A549 (cell line): Measurements from ENCODE around the gene ABCF3. TPM values are rescaled to one million over a fixed set of nuclear protein-coding genes. Genes with fewer than 3 reads are reported as not detected.

ENCODE experiments used
- polyA plus RNA-seq, 4 experiments: library from polyadenylated mRNA; depleted of rRNA in 3 of 4; stranded (reverse); fragments of >200 nt; fragmentation: RNase III in 1 of 4; extraction: RNeasy Plus Mini Kit Qiagen cat#74134 plus additional on column Dnase treatment in 1 of 4; gene quantifications; 2 replicates in 3 of 4; 3 replicates in 1 of 4; pipeline ENCODE4 v1.2.3, GENCODE V29; 2011 to 2017
- small RNA-seq, 6 experiments: library from RNA; depleted of rRNA; stranded (forward); fragments of <200 nt; gene quantifications; one replicate each; pipeline ENCODE3, GENCODE V24; 2012

Gene ABCF3
- polyA plus RNA-seq, 2 of the 4 experiments (the other 2 are of a cell fraction) = 35.3 to 46.6 TPM

Small RNA genes lying within 50 kb of the gene (small RNA-seq; reads per million reads assigned to genes)
- 0 to 0.58 (median 0) reads per million in 6 experiments for gene MIR1224

Other genes with a start within 250 kb of the ABCF3 start
- 19.1 and 20.7 TPM in 2 replicates for gene ABCC5, start 168.3 kb upstream of the ABCF3 start, polyA plus RNA-seq (2011; rRNA removed)
- gene ABCC5, start 168.3 kb upstream of the ABCF3 start, polyA plus RNA-seq (2017; fragmentation: RNase III; extraction: RNeasy Plus Mini Kit Qiagen cat#74134 plus additional on column Dnase treatment) = 13.3 to 15.5 TPM (median 14.2 TPM) in 3 replicates
- gene HTR3D, start 154.5 kb upstream of the ABCF3 start, polyA plus RNA-seq (2011; rRNA removed) = not detected in 2 replicates
- gene HTR3D, start 154.5 kb upstream of the ABCF3 start, polyA plus RNA-seq (2017; fragmentation: RNase III; extraction: RNeasy Plus Mini Kit Qiagen cat#74134 plus additional on column Dnase treatment) = not detected in 3 replicates
- not detected in 2 replicates for gene HTR3C, start 133.2 kb upstream of the ABCF3 start, polyA plus RNA-seq (2011; rRNA removed)
- not detected in 3 replicates for gene HTR3C, start 133.2 kb upstream of the ABCF3 start, polyA plus RNA-seq (2017; fragmentation: RNase III; extraction: RNeasy Plus Mini Kit Qiagen cat#74134 plus additional on column Dnase treatment)
- gene HTR3E, start 89.1 kb upstream of the ABCF3 start, polyA plus RNA-seq (2011; rRNA removed) = not detected in 2 replicates
- not detected in 3 replicates for gene HTR3E, start 89.1 kb upstream of the ABCF3 start, polyA plus RNA-seq (2017; fragmentation: RNase III; extraction: RNeasy Plus Mini Kit Qiagen cat#74134 plus additional on column Dnase treatment)
- 32.7 and 33.9 TPM in 2 replicates for gene EIF2B5, start 50.8 kb upstream of the ABCF3 start, polyA plus RNA-seq (2011; rRNA removed)
- 29.8 to 32.5 TPM (median 32.1 TPM) in 3 replicates for gene EIF2B5, start 50.8 kb upstream of the ABCF3 start, polyA plus RNA-seq (2017; fragmentation: RNase III; extraction: RNeasy Plus Mini Kit Qiagen cat#74134 plus additional on column Dnase treatment)
- gene DVL3, start 30.8 kb upstream of the ABCF3 start, polyA plus RNA-seq (2011; rRNA removed) = 14.1 and 17.7 TPM in 2 replicates
- 23.6 to 24.4 TPM (median 23.9 TPM) in 3 replicates for gene DVL3, start 30.8 kb upstream of the ABCF3 start, polyA plus RNA-seq (2017; fragmentation: RNase III; extraction: RNeasy Plus Mini Kit Qiagen cat#74134 plus additional on column Dnase treatment)
- gene AP2M1, start 11.3 kb upstream of the ABCF3 start, polyA plus RNA-seq (2011; rRNA removed) = 274 and 316 TPM in 2 replicates
- gene AP2M1, start 11.3 kb upstream of the ABCF3 start, polyA plus RNA-seq (2017; fragmentation: RNase III; extraction: RNeasy Plus Mini Kit Qiagen cat#74134 plus additional on column Dnase treatment) = 285 to 298 TPM (median 288 TPM) in 3 replicates
- 0.11 and 0.37 TPM in 2 replicates for gene VWA5B2, start 43.4 kb downstream of the ABCF3 start, polyA plus RNA-seq (2011; rRNA removed)
- gene VWA5B2, start 43.4 kb downstream of the ABCF3 start, polyA plus RNA-seq (2017; fragmentation: RNase III; extraction: RNeasy Plus Mini Kit Qiagen cat#74134 plus additional on column Dnase treatment) = 0.37 to 0.48 TPM (median 0.47 TPM) in 3 replicates
- gene ALG3, start 62.8 kb downstream of the ABCF3 start, polyA plus RNA-seq (2011; rRNA removed) = 49.1 and 74.4 TPM in 2 replicates
- gene ALG3, start 62.8 kb downstream of the ABCF3 start, polyA plus RNA-seq (2017; fragmentation: RNase III; extraction: RNeasy Plus Mini Kit Qiagen cat#74134 plus additional on column Dnase treatment) = 55.9 to 59.6 TPM (median 57.6 TPM) in 3 replicates
- 12.7 and 17.0 TPM in 2 replicates for gene EEF1AKMT4, start 63.5 kb downstream of the ABCF3 start, polyA plus RNA-seq (2011; rRNA removed)
- 9.0 to 9.8 TPM (median 9.7 TPM) in 3 replicates for gene EEF1AKMT4, start 63.5 kb downstream of the ABCF3 start, polyA plus RNA-seq (2017; fragmentation: RNase III; extraction: RNeasy Plus Mini Kit Qiagen cat#74134 plus additional on column Dnase treatment)
- 0.05 and 0.20 TPM in 2 replicates for gene CAMK2N2, start 75.4 kb downstream of the ABCF3 start, polyA plus RNA-seq (2011; rRNA removed)
- gene CAMK2N2, start 75.4 kb downstream of the ABCF3 start, polyA plus RNA-seq (2017; fragmentation: RNase III; extraction: RNeasy Plus Mini Kit Qiagen cat#74134 plus additional on column Dnase treatment) = 0.71 to 0.88 TPM (median 0.84 TPM) in 3 replicates
- gene ECE2, start 89.8 kb downstream of the ABCF3 start, polyA plus RNA-seq (2011; rRNA removed) = not detected in 2 replicates
- gene ECE2, start 89.8 kb downstream of the ABCF3 start, polyA plus RNA-seq (2017; fragmentation: RNase III; extraction: RNeasy Plus Mini Kit Qiagen cat#74134 plus additional on column Dnase treatment) = not detected in 3 replicates
- gene PSMD2, start 113.0 kb downstream of the ABCF3 start, polyA plus RNA-seq (2011; rRNA removed) = 267 and 304 TPM in 2 replicates
- gene PSMD2, start 113.0 kb downstream of the ABCF3 start, polyA plus RNA-seq (2017; fragmentation: RNase III; extraction: RNeasy Plus Mini Kit Qiagen cat#74134 plus additional on column Dnase treatment) = 503 to 541 TPM (median 522 TPM) in 3 replicates
- gene EIF4G1, start 128.4 kb downstream of the ABCF3 start, polyA plus RNA-seq (2011; rRNA removed) = 152 and 185 TPM in 2 replicates
- 248 to 261 TPM (median 254 TPM) in 3 replicates for gene EIF4G1, start 128.4 kb downstream of the ABCF3 start, polyA plus RNA-seq (2017; fragmentation: RNase III; extraction: RNeasy Plus Mini Kit Qiagen cat#74134 plus additional on column Dnase treatment)
- gene FAM131A, start 151.4 kb downstream of the ABCF3 start, polyA plus RNA-seq (2011; rRNA removed) = 5.2 and 5.7 TPM in 2 replicates
- 5.4 to 6.1 TPM (median 6.0 TPM) in 3 replicates for gene FAM131A, start 151.4 kb downstream of the ABCF3 start, polyA plus RNA-seq (2017; fragmentation: RNase III; extraction: RNeasy Plus Mini Kit Qiagen cat#74134 plus additional on column Dnase treatment)
- 2.2 and 2.7 TPM in 2 replicates for gene CLCN2, start 175.4 kb downstream of the ABCF3 start, polyA plus RNA-seq (2011; rRNA removed)
- 4.4 to 5.4 TPM (median 4.9 TPM) in 3 replicates for gene CLCN2, start 175.4 kb downstream of the ABCF3 start, polyA plus RNA-seq (2017; fragmentation: RNase III; extraction: RNeasy Plus Mini Kit Qiagen cat#74134 plus additional on column Dnase treatment)
- 112 and 127 TPM in 2 replicates for gene POLR2H, start 175.5 kb downstream of the ABCF3 start, polyA plus RNA-seq (2011; rRNA removed)
- gene POLR2H, start 175.5 kb downstream of the ABCF3 start, polyA plus RNA-seq (2017; fragmentation: RNase III; extraction: RNeasy Plus Mini Kit Qiagen cat#74134 plus additional on column Dnase treatment) = 98.9 to 104 TPM (median 103 TPM) in 3 replicates
- 0.06 and 0.09 TPM in 2 replicates for gene THPO, start 192.0 kb downstream of the ABCF3 start, polyA plus RNA-seq (2011; rRNA removed)
- gene THPO, start 192.0 kb downstream of the ABCF3 start, polyA plus RNA-seq (2017; fragmentation: RNase III; extraction: RNeasy Plus Mini Kit Qiagen cat#74134 plus additional on column Dnase treatment) = not detected in 3 replicates
- gene CHRD, start 193.9 kb downstream of the ABCF3 start, polyA plus RNA-seq (2011; rRNA removed) = 0.12 and 0.19 TPM in 2 replicates
- 0.13 to 0.32 TPM (median 0.14 TPM) in 3 replicates for gene CHRD, start 193.9 kb downstream of the ABCF3 start, polyA plus RNA-seq (2017; fragmentation: RNase III; extraction: RNeasy Plus Mini Kit Qiagen cat#74134 plus additional on column Dnase treatment)